ENCODE results near the gene WIPI1.
"Not testable (repeated sequence)": the region's sequence is repeated elsewhere in the genome, so short reads cannot be mapped to it uniquely, and the experiment has no call there.

The WIPI1 gene

GRCh38 chr17:68384471-68384870, 72.8 kb downstream of the WIPI1 start:
- no peak for DNase-seq (ENCODE audit: low spot score)

DNA sequence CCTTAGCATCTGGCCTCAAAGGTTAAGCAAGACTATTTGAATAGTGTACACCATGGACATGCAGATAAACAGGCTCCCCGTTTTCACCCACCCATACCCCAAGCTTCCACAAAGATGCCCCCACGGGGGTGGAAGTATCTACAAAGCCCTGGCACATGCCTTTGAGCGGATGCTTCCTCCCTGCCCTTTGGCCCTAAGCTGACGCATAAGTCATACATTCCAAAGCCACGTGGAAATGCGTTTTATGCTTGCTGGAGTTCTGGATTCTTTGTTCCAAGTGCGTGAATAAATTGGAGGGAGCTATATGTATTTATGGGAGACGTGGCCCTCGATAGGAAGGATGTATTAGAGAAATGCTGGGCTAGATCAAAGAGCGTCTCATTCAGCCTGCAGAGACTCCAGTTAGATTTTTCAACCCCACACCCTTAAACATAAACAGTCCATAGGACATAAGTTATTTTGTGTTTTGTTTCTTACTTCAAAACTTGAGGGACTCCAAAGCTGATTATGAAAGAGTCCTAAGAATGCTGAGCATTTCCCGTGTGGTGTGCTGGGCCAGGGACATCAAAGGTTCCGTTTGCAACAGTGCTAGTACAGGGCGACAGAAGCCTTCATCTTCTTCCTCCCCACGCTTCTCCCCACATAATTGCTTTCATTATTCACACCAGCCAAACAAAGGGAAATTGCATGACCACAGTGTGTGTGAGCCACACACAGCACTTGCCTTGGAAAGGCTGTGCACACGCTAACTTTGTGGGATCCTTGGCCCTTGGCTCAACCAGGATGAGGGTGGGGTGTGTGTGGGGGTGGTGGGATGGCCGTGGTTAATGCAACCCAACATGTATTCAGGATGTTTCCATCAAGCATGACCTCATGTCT, 73.6 kb downstream of the WIPI1 start:
- DNase-seq (ENCODE audit: low spot score): peak; percentile 70

DNA sequence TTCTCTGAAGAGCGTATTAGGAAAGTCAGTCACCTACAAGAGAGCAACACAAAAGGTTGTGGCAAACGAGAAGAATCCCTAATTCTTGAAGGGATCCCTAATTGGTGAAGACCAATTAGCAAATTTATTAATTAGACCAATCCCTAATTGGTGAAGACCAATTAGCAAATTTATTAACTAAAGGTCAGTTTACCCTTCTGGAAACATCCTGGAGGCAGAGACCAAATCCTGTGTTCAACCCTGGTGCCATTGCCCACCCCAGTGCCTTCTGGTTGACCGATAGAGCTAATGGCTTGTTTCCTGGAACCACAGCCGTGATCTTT, 74.2 kb downstream of the WIPI1 start:
- DNase-seq (ENCODE audit: low spot score): no peak

DNA sequence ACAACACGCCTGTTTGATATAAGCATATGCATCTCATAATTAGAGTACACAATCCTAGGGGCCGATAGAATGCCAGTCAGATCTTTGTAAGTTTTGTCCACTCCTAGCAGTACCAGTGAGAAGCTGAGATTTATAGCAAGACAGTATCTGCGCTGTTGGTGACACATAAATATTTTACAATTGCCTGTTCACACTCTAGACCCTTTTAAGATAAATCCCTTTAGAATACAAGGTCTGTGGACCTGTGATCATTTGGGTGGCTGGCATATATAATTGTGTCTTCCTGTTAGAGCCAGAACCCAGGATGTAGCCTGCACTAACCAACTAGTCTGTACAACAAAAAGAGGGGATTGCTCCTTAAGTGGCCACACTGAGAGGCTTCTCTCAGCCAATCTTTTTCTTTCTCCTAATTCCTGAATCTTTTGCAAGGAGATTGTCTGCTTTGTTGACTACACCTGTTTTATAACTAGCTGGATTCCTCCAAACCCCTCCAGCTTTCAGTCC, 74.7 kb downstream of the WIPI1 start:
- no peak for DNase-seq (ENCODE audit: low spot score)

- DNase-seq (ENCODE audit: low spot score): peak; percentile 75
Observed at GRCh38 chr17:68381076-68381900, 76.0 kb downstream of the WIPI1 start.

DNA sequence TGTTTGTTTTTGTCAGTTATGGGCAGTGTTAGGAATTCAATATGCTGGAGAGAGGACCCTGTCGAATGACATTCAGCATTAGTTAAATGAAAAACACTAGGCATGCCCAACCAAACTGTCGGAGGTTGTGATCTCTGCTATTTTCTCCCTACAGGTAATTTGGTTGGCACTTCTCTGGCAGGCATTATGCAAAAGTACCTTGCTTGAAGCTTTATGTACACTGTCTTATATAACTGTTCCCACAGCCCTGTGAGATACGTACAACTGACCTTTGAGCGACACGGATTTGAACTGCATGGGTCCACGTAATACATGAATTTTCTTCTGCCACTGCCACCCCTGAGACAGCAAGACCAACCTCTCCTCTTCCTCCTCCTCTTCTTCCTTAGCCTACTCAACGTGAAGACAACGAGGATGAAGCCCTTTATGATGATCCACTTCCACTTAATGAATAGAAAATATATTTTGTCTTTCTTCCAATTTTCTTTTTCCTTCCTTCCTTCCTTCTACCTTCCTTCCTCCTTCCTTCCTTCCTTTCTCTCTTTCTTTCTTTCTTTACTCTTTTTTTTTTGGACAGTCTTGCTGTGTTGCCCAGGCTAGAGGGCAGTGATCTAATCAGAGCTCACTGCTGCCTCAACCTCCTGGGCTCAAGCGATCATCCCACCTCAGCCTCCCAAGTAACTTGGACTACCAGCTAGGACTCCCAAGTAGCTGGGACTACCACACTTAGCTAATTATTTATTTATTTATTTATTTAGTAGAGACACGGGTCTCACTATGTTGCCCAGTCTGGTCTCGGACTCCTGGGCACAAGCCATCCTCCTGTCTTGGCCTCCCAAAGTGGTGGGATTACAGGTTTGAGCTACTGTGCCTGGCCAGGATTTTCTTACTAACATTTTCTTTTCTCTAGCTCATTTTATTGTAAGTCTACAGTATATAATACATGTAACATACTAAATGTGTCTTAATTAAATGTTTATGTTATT, 77.3 kb downstream of the WIPI1 start:
- DNase-seq (ENCODE audit: low spot score): no peak

DNA sequence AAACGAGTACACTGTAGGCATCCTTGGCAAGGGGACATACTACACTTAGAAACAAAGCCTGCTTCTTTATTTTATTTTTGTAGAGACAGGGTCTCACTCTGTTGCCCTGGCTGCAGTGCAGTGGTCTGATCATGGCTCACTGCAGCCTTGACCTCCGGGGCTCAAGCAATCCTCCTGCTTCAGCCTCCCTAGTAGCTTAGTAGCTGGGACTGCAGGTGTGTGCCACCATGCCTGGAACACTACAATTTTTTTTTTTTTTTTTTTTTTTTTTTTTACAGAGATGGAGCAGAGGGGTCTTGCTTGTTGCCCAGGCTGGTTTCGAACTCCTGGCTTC, 78.2 kb downstream of the WIPI1 start:
- no peak for DNase-seq (ENCODE audit: low spot score)

GRCh38 chr17:68378268-68379176, 78.8 kb downstream of the WIPI1 start:
- peak; percentile 69 for DNase-seq (ENCODE audit: low spot score)

DNA sequence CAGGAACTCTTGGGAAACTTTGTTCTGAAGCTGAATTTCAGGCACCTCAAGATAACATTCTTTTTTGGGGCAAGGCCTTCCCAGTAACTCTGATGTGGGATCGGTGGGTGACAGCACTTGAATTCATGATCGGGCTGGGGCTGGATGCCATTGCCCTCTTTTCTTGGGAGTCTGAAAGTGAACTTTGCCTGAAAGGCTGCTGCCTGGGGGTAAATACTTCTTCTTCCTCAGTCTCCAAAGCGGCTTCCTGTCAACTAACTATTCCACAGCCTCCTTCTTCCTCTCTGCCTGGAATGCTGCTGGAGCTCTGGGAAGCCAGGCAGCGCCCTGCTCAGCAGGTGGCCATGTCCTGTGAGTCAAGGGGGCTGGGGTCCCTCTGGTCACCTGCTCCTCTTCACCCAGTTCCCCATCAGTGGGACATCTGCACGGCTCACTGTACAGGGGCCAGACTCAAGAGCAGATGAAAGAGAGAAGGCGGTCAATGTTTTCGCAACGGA, 79.5 kb downstream of the WIPI1 start:
- no peak for DNase-seq (ENCODE audit: low spot score)

GRCh38 chr17:68376178-68376577, 81.1 kb downstream of the WIPI1 start:
- DNase-seq (ENCODE audit: low spot score): not testable (repeated sequence)

- no peak for DNase-seq (ENCODE audit: low spot score)
Observed at GRCh38 chr17:68375566-68375965, 81.7 kb downstream of the WIPI1 start.
